Colonic mucosa (tissue), 4 donors: Measurements from ENCODE around the gene FBXO48. TPM values are rescaled to one million over a fixed set of nuclear protein-coding genes. Genes with fewer than 3 reads are reported as not detected.

Experiments used
- DNase-seq: peaks from one replicate; pipeline ENCODE4 v3.0.0-alpha.2; 2020
- H3K27ac ChIP-seq: fragments of 200-600 bp; one replicate; pipeline ENCODE4 v1.8.0; 2021
- H3K27me3 ChIP-seq: fragments of 200-600 bp; one replicate; pipeline ENCODE4 v1.8.0; 2021
- H3K36me3 ChIP-seq: fragments of 200-600 bp; one replicate; pipeline ENCODE4 v1.8.0; 2021
- H3K4me1 ChIP-seq: fragments of 200-600 bp; one replicate; pipeline ENCODE4 v1.8.0; 2021; ENCODE audit warnings: mild to moderate bottlenecking
- H3K4me3 ChIP-seq: fragments of 200-600 bp; one replicate; pipeline ENCODE4 v1.8.0; 2021
- H3K9ac ChIP-seq, 2 donors: one replicate each; pipeline ENCODE4 v1.7.0; 2013; ENCODE audit warnings: control low read depth in 2 of 2, low read depth in 2 of 2, low read length in 2 of 2
- H3K9me3 ChIP-seq: fragments of 200-600 bp; one replicate; pipeline ENCODE4 v1.8.0; 2021
- intact Hi-C: fragments of 100-400 bp; cut with DNase I; formaldehyde crosslinking; loops from one replicate; pipeline ENCODE4 v1.14.1; 2022
- total RNA-seq, 2 donors: library from RNA; stranded (reverse); fragmentation: NEBNext Ultra II Directional in 1 of 2; extraction: Animal tissue kit (Norgen Biotek cat#: 25700) in 1 of 2; gene quantifications; one replicate each; pipeline ENCODE4 v1.2.1, GENCODE V29; 2021
- TF ChIP-seq, protein P1 (sequence below): fragments of 200-600 bp; IDR thresholded peaks from one replicate; pipeline ENCODE4 v1.8.0; 2022; ENCODE audit warnings: antibody characterized with exemption, mild to moderate bottlenecking
- donor health status: healthy.
- donor health status: DM: no; HTN: no; CAD: no.
- donor health status: DM: no; HTN: no; CAD: no.

Gene FBXO48
- total RNA-seq, 2 donors from 2014 or later: 1.5 to 2.3 TPM

DNA sequence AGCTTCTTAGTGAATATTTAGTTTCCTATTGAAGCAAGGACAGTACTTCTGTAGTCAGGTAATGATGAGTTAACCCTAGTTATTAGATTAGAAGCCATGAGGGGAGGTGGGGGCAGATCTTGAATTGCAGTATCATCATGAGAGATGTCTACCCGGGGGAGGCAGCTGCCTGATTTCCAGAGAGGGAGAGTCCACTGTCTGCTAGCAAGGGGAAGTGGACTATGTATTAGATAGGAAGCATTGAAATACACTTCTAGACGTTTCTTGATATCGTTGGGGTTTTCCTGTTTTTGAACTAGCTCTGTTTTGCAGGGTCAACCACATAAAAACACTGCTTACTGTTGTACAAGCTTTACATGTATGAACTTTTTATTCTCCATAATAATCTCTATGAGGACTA lies 39.1 kb upstream of the FBXO48 start:
- Histone ChIP-seq H3K4me3 (no peak overlapping the region), H3K9me3 (no peaks in the 10 kb centered on the region), H3K36me3 (no peaks in the 10 kb centered on the region), H3K4me1 (no peaks in the 10 kb centered on the region), H3K27ac (no peak overlapping the region), H3K27me3 (no peaks in the 10 kb centered on the region), H3K9ac (no peak overlapping the region)
- TF ChIP-seq, protein P1, sequence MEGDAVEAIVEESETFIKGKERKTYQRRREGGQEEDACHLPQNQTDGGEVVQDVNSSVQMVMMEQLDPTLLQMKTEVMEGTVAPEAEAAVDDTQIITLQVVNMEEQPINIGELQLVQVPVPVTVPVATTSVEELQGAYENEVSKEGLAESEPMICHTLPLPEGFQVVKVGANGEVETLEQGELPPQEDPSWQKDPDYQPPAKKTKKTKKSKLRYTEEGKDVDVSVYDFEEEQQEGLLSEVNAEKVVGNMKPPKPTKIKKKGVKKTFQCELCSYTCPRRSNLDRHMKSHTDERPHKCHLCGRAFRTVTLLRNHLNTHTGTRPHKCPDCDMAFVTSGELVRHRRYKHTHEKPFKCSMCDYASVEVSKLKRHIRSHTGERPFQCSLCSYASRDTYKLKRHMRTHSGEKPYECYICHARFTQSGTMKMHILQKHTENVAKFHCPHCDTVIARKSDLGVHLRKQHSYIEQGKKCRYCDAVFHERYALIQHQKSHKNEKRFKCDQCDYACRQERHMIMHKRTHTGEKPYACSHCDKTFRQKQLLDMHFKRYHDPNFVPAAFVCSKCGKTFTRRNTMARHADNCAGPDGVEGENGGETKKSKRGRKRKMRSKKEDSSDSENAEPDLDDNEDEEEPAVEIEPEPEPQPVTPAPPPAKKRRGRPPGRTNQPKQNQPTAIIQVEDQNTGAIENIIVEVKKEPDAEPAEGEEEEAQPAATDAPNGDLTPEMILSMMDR: no peak
- no peak for DNase-seq
- intact Hi-C loops: no loop called here

DNA sequence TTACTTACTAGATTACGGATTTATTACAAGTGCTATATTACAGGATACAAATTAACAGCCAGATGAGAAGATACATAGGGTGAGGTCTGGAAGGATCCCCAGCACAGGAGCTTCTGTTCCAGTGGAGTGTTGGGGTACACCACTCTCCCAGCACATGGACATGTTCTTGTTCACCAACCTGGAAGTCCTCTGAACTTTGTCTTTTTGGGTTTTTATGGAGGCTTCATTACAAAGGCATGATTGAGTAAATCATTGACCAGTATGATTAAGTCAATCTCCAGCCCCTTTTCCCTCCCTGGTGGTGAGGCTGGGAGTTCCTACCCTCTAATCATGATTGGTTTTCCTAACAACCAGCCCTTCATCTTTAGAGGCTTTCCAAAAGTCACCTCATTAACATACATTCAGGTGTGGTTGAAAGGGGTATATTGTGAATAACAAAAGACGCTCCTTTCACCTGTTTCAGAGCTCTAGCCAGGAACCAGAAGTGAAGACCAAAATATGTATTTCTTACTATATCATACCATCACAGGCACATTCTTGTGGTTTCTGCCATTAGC lies 38.6 kb upstream of the FBXO48 start:
- H3K9ac ChIP-seq: no peak overlapping the region
- H3K36me3 ChIP-seq: no peaks in the 10 kb centered on the region
- intact Hi-C loops: no loop called here
- H3K9me3 ChIP-seq: no peaks in the 10 kb centered on the region
- no peak for DNase-seq
- TF ChIP-seq, protein P1: no peak
- no peak overlapping the region for H3K27ac ChIP-seq
- H3K4me1 ChIP-seq: no peaks in the 10 kb centered on the region
- H3K4me3 ChIP-seq: no peak overlapping the region
- no peaks in the 10 kb centered on the region for H3K27me3 ChIP-seq

DNA sequence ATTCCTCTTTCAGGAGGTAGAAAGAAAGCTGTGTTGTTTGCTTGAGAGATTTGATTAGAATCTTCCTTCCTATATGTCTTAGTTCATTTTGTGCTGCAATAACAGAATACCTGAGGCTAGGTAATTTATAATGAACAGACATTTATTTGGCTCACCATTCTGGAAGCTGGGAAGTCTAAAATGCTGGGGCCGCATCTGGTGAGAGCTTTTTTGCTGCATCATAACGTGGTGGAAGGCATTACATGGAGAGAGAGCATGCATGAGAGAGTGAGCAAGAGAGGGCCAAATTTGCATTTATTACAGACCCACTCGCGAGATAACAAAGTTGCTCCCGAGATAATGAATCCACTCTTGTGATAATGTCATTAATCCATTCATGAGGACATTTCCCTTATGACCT lies 34.7 kb upstream of the FBXO48 start:
- TF ChIP-seq, protein P1: no peak
- no peaks in the 10 kb centered on the region for H3K36me3 ChIP-seq
- H3K9me3 ChIP-seq: no peaks in the 10 kb centered on the region
- no peaks in the 10 kb centered on the region for H3K27me3 ChIP-seq
- no peaks in the 10 kb centered on the region for H3K4me1 ChIP-seq
- intact Hi-C loops: no loop called here
- no peak for DNase-seq
- no peak overlapping the region for H3K9ac ChIP-seq
- H3K4me3 ChIP-seq: no peak overlapping the region
- H3K27ac ChIP-seq: no peak overlapping the region

DNA sequence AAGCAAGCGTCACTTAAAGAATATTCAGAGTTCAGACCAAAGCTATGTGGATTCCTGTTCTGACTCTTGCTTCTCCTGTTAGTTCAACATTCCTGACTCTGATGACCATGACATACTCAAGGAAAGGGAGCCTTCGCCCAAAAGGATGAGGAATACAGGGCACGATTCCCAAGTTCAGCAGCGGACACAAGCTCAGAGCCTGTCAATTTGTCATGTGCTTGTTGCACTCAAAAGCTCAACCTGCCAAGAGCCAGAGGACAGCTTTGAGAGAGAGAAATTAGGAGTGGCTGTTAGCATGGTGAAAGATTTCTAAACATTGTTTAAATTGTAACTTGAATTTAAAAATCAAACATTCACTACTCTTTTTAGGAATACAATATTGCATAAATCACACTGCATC lies 33.6 kb upstream of the FBXO48 start:
- no peaks in the 10 kb centered on the region for H3K27me3 ChIP-seq
- no peak for DNase-seq
- no peak overlapping the region for H3K4me3 ChIP-seq
- no peak overlapping the region for H3K27ac ChIP-seq
- TF ChIP-seq, protein P1: no peak
- intact Hi-C loops: no loop called here
- no peaks in the 10 kb centered on the region for H3K4me1 ChIP-seq
- no peaks in the 10 kb centered on the region for H3K9me3 ChIP-seq
- no peaks in the 10 kb centered on the region for H3K36me3 ChIP-seq
- H3K9ac ChIP-seq: no peak overlapping the region

DNA sequence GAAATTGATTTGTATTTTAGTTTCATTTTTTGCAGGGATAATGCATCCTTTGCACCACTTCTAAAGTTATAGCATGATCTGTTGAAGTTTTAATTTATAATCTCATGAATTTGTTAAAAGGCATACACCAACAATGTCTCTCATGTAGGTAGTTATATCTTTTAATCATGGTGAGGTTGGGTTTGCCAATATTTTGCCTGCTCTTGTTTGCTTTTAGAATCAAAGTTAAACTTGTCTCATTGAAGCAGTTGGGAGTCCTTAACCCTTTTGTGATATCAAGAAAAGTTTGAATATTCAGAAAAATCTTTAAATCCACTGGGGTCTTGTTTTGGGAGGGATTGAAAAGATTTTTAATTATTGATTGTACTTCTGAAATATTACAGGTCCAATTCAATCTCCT lies 32.0 kb upstream of the FBXO48 start:
- TF ChIP-seq, protein P1: no peak
- intact Hi-C loops: no loop called here
- DNase-seq: no peak

More for the DNA sequence above, 32.0 kb upstream of the FBXO48 start:
- Histone ChIP-seq H3K36me3 (no peaks in the 10 kb centered on the region), H3K27ac (no peak overlapping the region), H3K27me3 (no peaks in the 10 kb centered on the region), H3K9ac (no peak overlapping the region), H3K4me3 (no peak overlapping the region), H3K9me3 (no peaks in the 10 kb centered on the region), H3K4me1 (no peaks in the 10 kb centered on the region)
